K562 (cell line): ENCODE data around the gene NTF4. TPM values are rescaled to one million over a fixed set of nuclear protein-coding genes. Genes with fewer than 3 reads are reported as not detected.
A peak's percentile ranks its signal among the peaks of the same experiment; 100 is the strongest.

Experiments used
- CXXC5 ChIP-seq: fragments of 250-450 bp; sonication (Bioruptor Pico); IDR thresholded peaks from 2 replicates; pipeline ENCODE4 v1.8.0; 2022; ENCODE audit warnings: inconsistent platforms, mild to moderate bottlenecking, moderate library complexity
- POLR2B ChIP-seq: fragments of 450-650 bp; IDR thresholded peaks from 2 replicates; pipeline ENCODE4 v1.6.1; 2018; ENCODE audit warnings: low read depth; ENCODE audit not compliant: partially characterized antibody
- SMARCB1 ChIP-seq: IDR thresholded peaks from 2 replicates; pipeline ENCODE4 v1.6.1; 2011; ENCODE audit warnings: improper control_type of control experiment, low read depth; ENCODE audit not compliant: insufficient read length
- ZNF57 ChIP-seq: fragments of 450-650 bp; formaldehyde crosslinking; IDR thresholded peaks from 2 replicates; pipeline ENCODE4 v1.4.0; 2020; ENCODE audit warnings: mild to moderate bottlenecking, moderate library complexity
- ZNF695 ChIP-seq: fragments of 450-650 bp; formaldehyde crosslinking; IDR thresholded peaks from 2 replicates; pipeline ENCODE4 v1.4.0; 2020; ENCODE audit warnings: mild to moderate bottlenecking, moderate library complexity
- polyA plus RNA-seq, 8 experiments: library from polyadenylated mRNA; depleted of rRNA in 4 of 8; stranded (reverse) in 5 of 8; unstranded in 3 of 8; fragments of >200 nt; fragmentation: Nextera tagmentation in 2 of 8; fragmentation: Illumina TruSeq in 1 of 8; extraction: Ambion mirVana in 2 of 8; extraction: Trizol in 1 of 8; gene quantifications; 2 replicates each; pipeline versions ENCODE4 v1.2.1 to v1.2.3, GENCODE V29; 2011 to 2014; ENCODE audit warnings: inconsistent platforms in 1 of 8, missing spikeins in 1 of 8
- total RNA-seq, 7 experiments: library from RNA; depleted of rRNA in 6 of 7; stranded (reverse); fragments of >200 nt in 6 of 7; fragmentation: Illumina TruSeq in 2 of 7; extraction: Trizol in 2 of 7; gene quantifications; 2 replicates each; pipeline versions ENCODE4 v1.2.1 to v1.2.3, GENCODE V29; 2011 to 2021; ENCODE audit warnings: low replicate concordance in 1 of 7
- TF ChIP-seq, protein P1 (sequence below): IDR thresholded peaks from 2 replicates; pipeline ENCODE4 v1.6.1; 2011; ENCODE audit warnings: borderline replicate concordance, low read depth, mild to moderate bottlenecking, moderate library complexity, low read length; ENCODE audit not compliant: insufficient read depth, poor library complexity, severe bottlenecking
- TF ChIP-seq, protein P2 (sequence below), 2 experiments: IDR thresholded peaks; 2 replicates each; pipeline ENCODE4 v1.6.1; 2011; ENCODE audit warnings: borderline replicate concordance in 1 of 2, control low read depth in 1 of 2, low read depth in 1 of 2, low read length in 1 of 2, mild to moderate bottlenecking in 1 of 2, mixed read lengths in 1 of 2, moderate library complexity in 1 of 2; ENCODE audit not compliant: insufficient read depth in 1 of 2, insufficient read length in 1 of 2, poor library complexity in 1 of 2, severe bottlenecking in 1 of 2; ENCODE audit errors: extremely low read depth in 1 of 2
- TF ChIP-seq, protein P3 (sequence below): sonication (generic); formaldehyde crosslinking; IDR thresholded peaks from 2 replicates; pipeline ENCODE4 v1.8.1; 2022; ENCODE audit warnings: missing genetic modification reagents
- TF ChIP-seq, protein P4 (sequence below): fragments of 450-650 bp; IDR thresholded peaks from 2 replicates; pipeline ENCODE4 v1.6.1; 2017; ENCODE audit warnings: antibody characterized with exemption, mild to moderate bottlenecking
- TF ChIP-seq, protein P5 (sequence below): fragments of 250-450 bp; sonication (Bioruptor Pico); IDR thresholded peaks from 2 replicates; pipeline ENCODE4 v1.9.0; 2021; ENCODE audit warnings: mild to moderate bottlenecking, inconsistent platforms
- TF ChIP-seq, protein P6 (sequence below): conservative IDR thresholded peaks from 2 replicates; pipeline ENCODE4 v1.6.1; 2011; ENCODE audit warnings: low read depth, mild to moderate bottlenecking, low read length; ENCODE audit not compliant: control insufficient read depth

NTF4 gene
- total and polyA plus RNA-seq, 9 of the 15 experiments (the other 6 are each of a cell fraction or from before 2014, with no cell fraction given), result not detected

DNA sequence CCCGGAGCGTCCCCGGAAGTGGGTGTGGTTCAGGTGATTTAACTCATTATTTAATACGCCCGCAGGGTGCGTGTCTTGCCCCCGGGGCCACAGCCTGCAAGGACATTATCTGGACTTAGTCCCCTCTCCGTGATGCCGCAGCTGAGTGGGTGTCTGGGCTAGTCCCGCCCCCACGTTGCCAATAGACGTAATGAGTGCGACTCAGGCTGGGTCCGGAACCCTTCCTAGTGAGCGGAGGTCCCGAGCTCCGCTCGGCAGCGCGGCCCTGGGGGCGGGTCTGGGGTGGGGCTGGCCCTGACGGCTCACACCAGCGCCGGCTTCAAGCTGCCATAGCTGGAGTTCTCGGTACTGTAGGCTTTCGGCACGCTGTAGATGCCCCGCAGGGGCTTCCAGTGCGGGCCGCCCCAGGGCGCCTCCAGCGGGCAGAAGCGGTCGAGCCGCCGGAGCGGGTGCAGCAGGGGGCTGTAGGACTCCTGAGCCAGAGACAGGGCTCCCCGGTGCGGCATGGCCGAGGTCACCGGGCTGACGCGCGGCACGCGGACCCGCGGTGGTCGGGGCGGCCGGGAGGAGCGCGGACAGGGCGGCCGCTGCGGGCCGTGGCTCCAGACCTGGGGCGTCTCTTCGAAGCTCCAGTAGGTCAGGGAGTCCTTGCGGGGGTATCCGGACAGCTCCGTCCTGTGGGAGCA is 46.8 kb downstream of the NTF4 start (continued):
- TF ChIP-seq, protein P1, sequence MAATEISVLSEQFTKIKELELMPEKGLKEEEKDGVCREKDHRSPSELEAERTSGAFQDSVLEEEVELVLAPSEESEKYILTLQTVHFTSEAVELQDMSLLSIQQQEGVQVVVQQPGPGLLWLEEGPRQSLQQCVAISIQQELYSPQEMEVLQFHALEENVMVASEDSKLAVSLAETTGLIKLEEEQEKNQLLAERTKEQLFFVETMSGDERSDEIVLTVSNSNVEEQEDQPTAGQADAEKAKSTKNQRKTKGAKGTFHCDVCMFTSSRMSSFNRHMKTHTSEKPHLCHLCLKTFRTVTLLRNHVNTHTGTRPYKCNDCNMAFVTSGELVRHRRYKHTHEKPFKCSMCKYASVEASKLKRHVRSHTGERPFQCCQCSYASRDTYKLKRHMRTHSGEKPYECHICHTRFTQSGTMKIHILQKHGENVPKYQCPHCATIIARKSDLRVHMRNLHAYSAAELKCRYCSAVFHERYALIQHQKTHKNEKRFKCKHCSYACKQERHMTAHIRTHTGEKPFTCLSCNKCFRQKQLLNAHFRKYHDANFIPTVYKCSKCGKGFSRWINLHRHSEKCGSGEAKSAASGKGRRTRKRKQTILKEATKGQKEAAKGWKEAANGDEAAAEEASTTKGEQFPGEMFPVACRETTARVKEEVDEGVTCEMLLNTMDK, result peak; percentile 46
- TF ChIP-seq, protein P2, sequence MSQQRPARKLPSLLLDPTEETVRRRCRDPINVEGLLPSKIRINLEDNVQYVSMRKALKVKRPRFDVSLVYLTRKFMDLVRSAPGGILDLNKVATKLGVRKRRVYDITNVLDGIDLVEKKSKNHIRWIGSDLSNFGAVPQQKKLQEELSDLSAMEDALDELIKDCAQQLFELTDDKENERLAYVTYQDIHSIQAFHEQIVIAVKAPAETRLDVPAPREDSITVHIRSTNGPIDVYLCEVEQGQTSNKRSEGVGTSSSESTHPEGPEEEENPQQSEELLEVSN (IDR thresholded peaks at IDR 0.05; ENCODE audit: borderline replicate concordance in 1 of 2, extremely low read depth in 1 of 2, insufficient read depth in 1 of 2, insufficient read length in 1 of 2, low read depth in 1 of 2, low read length in 1 of 2, poor library complexity in 1 of 2, severe bottlenecking in 1 of 2), result peak; percentile 23 to 85
- TF ChIP-seq, protein P3, sequence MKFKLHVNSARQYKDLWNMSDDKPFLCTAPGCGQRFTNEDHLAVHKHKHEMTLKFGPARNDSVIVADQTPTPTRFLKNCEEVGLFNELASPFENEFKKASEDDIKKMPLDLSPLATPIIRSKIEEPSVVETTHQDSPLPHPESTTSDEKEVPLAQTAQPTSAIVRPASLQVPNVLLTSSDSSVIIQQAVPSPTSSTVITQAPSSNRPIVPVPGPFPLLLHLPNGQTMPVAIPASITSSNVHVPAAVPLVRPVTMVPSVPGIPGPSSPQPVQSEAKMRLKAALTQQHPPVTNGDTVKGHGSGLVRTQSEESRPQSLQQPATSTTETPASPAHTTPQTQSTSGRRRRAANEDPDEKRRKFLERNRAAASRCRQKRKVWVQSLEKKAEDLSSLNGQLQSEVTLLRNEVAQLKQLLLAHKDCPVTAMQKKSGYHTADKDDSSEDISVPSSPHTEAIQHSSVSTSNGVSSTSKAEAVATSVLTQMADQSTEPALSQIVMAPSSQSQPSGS, result no peak
- TF ChIP-seq, protein P4, sequence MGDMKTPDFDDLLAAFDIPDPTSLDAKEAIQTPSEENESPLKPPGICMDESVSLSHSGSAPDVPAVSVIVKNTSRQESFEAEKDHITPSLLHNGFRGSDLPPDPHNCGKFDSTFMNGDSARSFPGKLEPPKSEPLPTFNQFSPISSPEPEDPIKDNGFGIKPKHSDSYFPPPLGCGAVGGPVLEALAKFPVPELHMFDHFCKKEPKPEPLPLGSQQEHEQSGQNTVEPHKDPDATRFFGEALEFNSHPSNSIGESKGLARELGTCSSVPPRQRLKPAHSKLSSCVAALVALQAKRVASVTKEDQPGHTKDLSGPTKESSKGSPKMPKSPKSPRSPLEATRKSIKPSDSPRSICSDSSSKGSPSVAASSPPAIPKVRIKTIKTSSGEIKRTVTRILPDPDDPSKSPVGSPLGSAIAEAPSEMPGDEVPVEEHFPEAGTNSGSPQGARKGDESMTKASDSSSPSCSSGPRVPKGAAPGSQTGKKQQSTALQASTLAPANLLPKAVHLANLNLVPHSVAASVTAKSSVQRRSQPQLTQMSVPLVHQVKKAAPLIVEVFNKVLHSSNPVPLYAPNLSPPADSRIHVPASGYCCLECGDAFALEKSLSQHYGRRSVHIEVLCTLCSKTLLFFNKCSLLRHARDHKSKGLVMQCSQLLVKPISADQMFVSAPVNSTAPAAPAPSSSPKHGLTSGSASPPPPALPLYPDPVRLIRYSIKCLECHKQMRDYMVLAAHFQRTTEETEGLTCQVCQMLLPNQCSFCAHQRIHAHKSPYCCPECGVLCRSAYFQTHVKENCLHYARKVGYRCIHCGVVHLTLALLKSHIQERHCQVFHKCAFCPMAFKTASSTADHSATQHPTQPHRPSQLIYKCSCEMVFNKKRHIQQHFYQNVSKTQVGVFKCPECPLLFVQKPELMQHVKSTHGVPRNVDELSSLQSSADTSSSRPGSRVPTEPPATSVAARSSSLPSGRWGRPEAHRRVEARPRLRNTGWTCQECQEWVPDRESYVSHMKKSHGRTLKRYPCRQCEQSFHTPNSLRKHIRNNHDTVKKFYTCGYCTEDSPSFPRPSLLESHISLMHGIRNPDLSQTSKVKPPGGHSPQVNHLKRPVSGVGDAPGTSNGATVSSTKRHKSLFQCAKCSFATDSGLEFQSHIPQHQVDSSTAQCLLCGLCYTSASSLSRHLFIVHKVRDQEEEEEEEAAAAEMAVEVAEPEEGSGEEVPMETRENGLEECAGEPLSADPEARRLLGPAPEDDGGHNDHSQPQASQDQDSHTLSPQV, result 0 out of 2 replicates have a peak, but pooled peaks have one; percentile 62
- TF ChIP-seq, protein P5, sequence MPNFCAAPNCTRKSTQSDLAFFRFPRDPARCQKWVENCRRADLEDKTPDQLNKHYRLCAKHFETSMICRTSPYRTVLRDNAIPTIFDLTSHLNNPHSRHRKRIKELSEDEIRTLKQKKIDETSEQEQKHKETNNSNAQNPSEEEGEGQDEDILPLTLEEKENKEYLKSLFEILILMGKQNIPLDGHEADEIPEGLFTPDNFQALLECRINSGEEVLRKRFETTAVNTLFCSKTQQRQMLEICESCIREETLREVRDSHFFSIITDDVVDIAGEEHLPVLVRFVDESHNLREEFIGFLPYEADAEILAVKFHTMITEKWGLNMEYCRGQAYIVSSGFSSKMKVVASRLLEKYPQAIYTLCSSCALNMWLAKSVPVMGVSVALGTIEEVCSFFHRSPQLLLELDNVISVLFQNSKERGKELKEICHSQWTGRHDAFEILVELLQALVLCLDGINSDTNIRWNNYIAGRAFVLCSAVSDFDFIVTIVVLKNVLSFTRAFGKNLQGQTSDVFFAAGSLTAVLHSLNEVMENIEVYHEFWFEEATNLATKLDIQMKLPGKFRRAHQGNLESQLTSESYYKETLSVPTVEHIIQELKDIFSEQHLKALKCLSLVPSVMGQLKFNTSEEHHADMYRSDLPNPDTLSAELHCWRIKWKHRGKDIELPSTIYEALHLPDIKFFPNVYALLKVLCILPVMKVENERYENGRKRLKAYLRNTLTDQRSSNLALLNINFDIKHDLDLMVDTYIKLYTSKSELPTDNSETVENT, result peak; percentile 35; the same call in 1 of the 2 replicates
- TF ChIP-seq, protein P6, sequence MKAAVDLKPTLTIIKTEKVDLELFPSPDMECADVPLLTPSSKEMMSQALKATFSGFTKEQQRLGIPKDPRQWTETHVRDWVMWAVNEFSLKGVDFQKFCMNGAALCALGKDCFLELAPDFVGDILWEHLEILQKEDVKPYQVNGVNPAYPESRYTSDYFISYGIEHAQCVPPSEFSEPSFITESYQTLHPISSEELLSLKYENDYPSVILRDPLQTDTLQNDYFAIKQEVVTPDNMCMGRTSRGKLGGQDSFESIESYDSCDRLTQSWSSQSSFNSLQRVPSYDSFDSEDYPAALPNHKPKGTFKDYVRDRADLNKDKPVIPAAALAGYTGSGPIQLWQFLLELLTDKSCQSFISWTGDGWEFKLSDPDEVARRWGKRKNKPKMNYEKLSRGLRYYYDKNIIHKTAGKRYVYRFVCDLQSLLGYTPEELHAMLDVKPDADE, result 0 out of 2 replicates have a peak, but pooled peaks have one; percentile 20
- TF ChIP-seq CXXC5 (CRISPR knock-in tag), result peak; percentile 51
- 0 out of 2 replicates have a peak, but pooled peaks have one; percentile 48 for TF ChIP-seq ZNF695 (CRISPR knock-in tag)
- no peak for TF ChIP-seq ZNF57 (CRISPR knock-in tag)
- peak; percentile 26 for TF ChIP-seq POLR2B
- TF ChIP-seq SMARCB1, result no peak
